Mesenteric fat pad (tissue), 1 donor: Measurements from ENCODE around the gene OCA2. TPM values are rescaled to one million over a fixed set of nuclear protein-coding genes. Genes with fewer than 3 reads are reported as not detected.

Source experiments
- DNase-seq: peaks from one replicate; pipeline ENCODE4 v3.0.0-alpha.2; 2020; ENCODE audit warnings: low spot score
- total RNA-seq: library from RNA; stranded (reverse); fragmentation: NEBNext Ultra II Directional; extraction: Animal tissue kit (Norgen Biotek cat#: 25700); gene quantifications from one replicate; pipeline ENCODE4 v1.2.1, GENCODE V29; 2021
- donor health status: DM: yes; HTN: yes; CAD: no.

The OCA2 gene
- total RNA-seq, 1 donor from 2014 or later, result not detected

GRCh38 chr15:28082891-28083684 lies 16.0 kb downstream of the OCA2 start:
- no peak for DNase-seq

GRCh38 chr15:28081594-28081993 lies 17.5 kb downstream of the OCA2 start:
- DNase-seq, result peak; percentile 84

GRCh38 chr15:28080386-28080785 lies 18.7 kb downstream of the OCA2 start:
- DNase-seq, result no peak

- peak; percentile 75 for DNase-seq
Observed at GRCh38 chr15:28079313-28079969, 19.7 kb downstream of the OCA2 start.

GRCh38 chr15:28078191-28078719 lies 20.9 kb downstream of the OCA2 start:
- no peak for DNase-seq

- no peak for DNase-seq
Observed at GRCh38 chr15:28075573-28075972, 23.5 kb downstream of the OCA2 start.

- DNase-seq, result no peak
Observed at GRCh38 chr15:28068930-28069329, 30.2 kb downstream of the OCA2 start.

GRCh38 chr15:28066231-28066630 lies 32.9 kb downstream of the OCA2 start:
- no peak for DNase-seq

GRCh38 chr15:28060005-28060404 lies 39.1 kb downstream of the OCA2 start:
- no peak for DNase-seq

- DNase-seq, result no peak
Observed at GRCh38 chr15:28058082-28058481, 41.0 kb downstream of the OCA2 start.

GRCh38 chr15:28051955-28052633 lies 47.0 kb downstream of the OCA2 start:
- DNase-seq, result no peak

- DNase-seq, result no peak
Observed at GRCh38 chr15:28049581-28049980, 49.5 kb downstream of the OCA2 start.

GRCh38 chr15:28047277-28047676 lies 51.8 kb downstream of the OCA2 start:
- DNase-seq, result no peak

GRCh38 chr15:28044121-28044672 lies 54.9 kb downstream of the OCA2 start:
- DNase-seq, result no peak

GRCh38 chr15:28043691-28044091 lies 55.4 kb downstream of the OCA2 start:
- DNase-seq, result no peak

- DNase-seq, result no peak
Observed at GRCh38 chr15:28037969-28038590, 61.0 kb downstream of the OCA2 start.

- no peak for DNase-seq
Observed at GRCh38 chr15:28033443-28033842, 65.7 kb downstream of the OCA2 start.

GRCh38 chr15:28030801-28031200 lies 68.3 kb downstream of the OCA2 start:
- DNase-seq, result no peak

- peak; percentile 57 for DNase-seq
Observed at GRCh38 chr15:28027714-28028076, 71.4 kb downstream of the OCA2 start.

- peak; percentile 53 for DNase-seq
Observed at GRCh38 chr15:28026764-28027713, 72.1 kb downstream of the OCA2 start.
